Stimulated activated CD4-positive, alpha-beta T cell treated with anti-CD3 and anti-CD28 coated beads, Interleukin-15, amount 100 ng/mL, for 1 hour (primary cell): ENCODE measurements around the gene TRIM71.
"Not testable (repeated sequence)": the region's sequence is repeated elsewhere in the genome, so short reads cannot be mapped to it uniquely, and the experiment has no call there.

Experiments
- DNase-seq, 2 donors: peaks; one replicate each; pipeline ENCODE4 v3.0.0-alpha.2; 2020; ENCODE audit warnings: low read depth in 1 of 2, low spot score in 1 of 2

The TRIM71 gene

DNA sequence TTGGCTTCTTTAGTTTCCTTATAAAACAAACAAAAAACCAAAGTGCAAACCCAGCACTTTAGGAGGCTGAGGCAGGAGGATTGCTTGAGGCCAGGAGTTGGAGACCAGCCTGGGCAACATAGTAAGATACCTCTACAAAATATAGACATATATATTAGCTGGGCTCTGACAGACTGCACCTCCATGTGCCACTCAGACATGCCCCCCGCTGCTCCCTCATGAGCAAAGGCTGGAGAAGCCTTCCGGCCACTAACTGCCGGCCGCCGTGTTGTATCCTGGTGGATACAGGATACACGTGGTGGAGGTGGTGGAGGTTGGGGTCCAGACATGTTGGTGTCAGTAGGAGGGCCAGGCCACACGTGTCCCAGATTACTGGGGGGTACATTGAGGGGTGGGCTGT, 104.3 kb downstream of the TRIM71 start:
- DNase-seq = no peak

DNA sequence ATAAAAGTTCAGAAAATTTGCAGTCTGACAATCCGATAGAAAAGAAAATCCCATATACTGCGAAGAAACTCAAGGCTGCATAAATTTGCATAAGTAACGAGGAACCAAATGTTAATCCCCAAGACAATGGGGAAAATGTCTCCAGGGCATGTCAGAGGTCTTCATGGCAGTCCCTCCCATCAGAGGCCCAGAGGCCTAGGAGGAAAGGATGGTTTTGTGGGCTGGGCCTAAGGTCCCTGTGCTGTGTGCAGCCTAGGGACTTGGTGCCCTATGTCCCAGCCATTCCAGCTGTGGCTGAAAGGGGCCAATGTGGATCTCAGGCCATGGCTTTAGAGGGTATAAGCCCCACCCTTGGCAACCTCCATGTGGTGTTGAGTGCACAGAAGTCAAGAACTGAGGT, 112.4 kb downstream of the TRIM71 start:
- DNase-seq = no peak

DNA sequence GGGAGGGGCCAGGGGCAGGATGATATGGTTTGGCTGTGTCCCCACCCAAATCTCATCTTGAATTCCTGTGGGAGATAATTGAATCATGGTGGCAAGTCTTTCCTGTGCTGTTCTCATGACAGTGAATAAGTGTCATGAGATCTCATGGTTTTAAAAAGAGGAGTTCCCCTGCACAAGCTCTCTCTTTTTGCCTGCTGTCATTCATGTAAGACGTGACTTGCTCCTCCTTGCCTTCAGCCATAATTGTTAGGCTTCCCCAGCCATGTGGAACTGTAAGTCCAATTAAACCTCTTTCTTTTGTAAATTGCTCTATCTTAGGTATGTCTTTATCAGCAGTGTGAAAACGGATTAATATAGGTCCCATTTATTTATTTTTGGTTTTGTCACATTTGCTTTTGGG, 113.5 kb downstream of the TRIM71 start:
- not testable (repeated sequence) for DNase-seq

DNA sequence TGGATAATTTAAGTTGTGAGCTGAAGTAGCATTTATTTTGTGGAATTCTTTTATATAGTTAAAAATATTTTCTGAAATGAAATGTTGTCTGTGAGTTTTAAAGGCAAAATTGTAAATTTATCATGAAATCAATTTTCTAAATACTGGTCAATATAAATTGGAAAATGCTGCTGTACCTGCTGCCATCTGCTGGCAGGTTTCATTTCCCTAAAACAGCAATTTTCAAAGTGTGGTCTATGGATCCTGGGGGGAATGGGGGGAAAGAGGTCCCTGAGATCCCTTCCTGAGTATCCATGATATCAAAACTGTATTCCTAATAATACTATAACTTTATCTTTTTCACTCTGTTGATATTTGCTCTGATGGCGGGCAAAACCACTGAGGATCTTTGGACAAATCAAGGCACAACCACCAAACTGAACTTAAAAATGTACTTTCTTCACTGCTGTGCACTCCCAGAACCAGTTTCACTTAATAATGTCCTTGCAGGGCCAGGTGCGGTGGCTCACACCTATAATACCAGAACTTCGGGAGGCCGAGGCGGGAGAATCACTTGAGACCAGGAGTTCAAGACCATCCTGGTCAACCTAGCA, 116.4 kb downstream of the TRIM71 start:
- DNase-seq = no peak

DNA sequence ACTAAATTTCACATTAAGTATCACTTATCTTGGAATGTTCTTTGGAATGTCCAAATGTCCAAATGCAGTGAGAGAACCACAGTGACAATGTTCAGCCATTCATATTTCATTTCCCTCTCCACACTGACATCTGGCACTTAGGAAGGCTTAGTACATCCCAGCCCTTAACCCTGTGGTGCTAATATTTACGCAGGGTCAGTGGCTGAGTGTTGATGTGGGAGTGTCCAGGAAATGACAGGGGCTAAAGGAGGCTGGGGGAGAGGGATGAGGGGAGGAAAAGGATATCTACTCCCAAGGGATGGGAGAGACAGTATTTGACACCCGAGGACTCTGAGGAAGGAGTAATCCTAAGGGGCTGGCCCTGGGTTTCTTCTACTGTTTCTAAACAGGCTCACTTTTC, 119.5 kb downstream of the TRIM71 start:
- no peak for DNase-seq

DNA sequence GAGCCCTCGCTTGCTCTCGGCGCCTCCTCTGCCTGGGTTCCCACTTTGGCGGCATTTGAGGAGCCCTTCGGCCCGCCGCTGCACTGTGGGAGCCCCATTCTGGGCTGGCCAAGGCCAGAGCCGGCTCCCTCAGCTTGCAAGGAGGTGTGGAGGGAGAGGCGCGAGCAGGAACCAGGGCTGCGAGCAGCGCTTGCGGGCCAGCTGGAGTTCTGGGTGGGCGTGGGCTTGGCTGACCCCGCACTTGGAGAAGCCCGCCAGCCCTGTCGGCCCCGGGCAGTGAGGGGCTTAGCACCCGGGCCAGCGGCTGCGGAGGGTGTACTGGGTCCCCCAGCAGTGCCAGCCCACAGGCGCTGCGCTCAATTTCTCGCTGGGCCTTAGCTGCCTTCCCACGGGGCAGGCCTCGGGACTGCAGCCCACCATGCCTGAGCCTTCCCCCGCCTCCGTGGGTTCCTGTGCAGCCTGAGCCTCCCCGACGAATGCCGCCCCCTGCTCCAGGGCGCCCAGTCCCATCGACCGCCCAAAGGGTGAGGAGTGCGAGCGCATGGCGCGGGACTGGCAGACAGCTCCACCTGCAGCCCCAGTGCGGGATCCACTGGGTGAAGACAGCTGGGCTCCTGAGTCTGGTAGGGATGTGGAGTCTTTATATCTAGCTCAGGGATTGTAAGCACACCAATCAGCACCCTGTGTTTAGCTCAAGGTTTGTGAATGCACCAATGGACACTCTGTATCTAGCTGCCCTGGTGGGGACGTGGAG, 121.9 kb downstream of the TRIM71 start:
- not testable (repeated sequence) for DNase-seq

DNA sequence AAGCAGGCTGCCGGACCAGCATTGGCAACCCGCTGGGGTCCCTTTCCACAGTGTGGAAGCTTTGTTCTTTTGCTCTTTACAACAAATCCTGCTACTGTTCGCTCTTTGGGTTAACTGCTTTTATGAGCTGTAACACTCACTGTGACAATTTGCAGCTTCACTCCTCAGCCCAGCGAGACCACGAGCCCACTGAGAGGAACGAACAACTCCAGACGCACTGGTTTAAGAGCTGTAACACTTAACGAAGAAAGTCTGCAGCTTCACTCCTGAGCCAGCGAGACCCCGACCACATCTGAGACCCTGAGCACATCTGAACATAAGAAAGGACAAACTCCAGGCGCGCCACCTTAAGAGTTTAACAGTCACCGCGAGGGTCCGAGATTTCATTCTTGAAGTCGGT, 122.9 kb downstream of the TRIM71 start:
- no peak for DNase-seq

DNA sequence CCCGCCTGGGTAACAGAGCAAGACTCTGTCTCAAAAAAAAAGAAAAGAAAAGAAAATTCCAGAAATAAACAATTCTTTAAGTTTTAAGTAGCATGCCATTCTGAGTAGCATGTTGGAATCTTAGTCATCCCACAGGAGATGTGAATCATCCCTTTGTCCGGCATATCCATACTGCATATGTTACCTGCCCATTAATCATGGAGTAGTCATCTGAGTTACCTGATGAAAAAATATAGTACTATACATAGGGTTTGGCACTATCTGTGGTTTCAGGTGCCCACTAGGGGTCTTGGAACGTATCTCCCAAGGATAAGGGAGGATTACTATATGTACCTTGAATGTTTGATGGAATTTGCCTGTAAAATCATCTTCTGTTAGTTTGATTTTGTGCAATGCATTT, 127.3 kb downstream of the TRIM71 start:
- DNase-seq = no peak

DNA sequence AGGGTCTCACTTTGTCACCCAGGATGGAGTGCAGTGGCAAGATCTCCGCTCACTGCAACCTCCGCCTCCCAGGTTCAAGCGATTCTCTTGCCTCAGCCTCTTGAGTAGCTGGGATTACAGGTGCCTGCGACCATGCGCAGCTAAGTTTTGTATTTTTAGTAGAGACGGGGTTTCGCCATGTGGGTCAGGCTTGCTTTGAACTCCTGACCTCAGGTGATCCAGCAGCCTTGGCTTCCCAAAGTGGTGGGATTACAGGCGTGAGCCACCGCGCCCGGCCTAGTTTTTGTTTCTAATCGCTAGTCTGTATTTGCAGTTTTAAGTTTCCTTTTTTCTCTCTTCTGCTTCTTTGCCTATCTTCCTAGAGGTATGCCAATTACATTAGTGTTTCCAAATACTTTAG, 127.8 kb downstream of the TRIM71 start:
- DNase-seq = not testable (repeated sequence)

DNA sequence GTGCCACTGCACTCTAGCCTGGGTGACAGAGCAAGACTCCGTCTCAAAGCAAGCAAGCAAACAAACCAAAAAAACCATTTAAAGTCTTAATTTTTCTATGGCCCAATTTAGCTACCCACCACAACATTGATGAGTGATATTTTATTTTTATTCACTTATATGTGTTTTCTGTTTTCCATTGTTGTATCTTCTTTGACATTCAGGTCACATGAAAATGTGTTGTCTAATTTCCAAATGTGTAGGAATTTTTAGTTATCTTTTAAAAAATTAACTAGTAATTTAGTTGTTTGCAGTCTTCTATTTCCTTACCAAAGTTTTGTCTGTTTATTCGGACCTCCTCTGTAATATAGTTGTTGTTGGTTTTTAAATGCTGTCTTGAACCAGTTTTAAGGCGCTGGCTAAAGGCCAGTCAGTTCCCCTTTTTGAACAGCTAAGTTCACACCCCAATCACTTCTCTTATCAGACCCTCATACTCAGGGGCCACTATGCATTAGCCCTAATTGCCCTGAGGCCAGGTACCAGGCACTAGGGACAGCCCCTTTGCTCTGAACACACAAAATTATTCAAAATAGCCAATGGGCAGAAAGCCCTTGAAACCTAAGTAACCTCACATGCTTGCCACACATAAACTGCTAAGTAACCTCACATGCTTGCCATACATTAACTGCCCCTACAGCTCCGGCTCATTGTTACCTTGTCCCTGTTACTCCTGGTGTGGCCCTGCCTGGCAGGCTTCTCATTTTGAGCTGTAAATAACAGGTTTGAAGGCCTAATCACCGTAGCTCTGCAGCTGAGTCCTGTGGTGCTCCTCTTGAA, 129.4 kb downstream of the TRIM71 start:
- no peak for DNase-seq
